Endodermal cell (in vitro differentiated cells): ENCODE data around the gene ZDHHC24. TPM values are rescaled to one million over a fixed set of nuclear protein-coding genes. Genes with fewer than 3 reads are reported as not detected.
"Not testable (repeated sequence)": the region's sequence is repeated elsewhere in the genome, so short reads cannot be mapped to it uniquely, and the experiment has no call there.

ENCODE experiments used
- DNase-seq: peaks from one replicate; pipeline ENCODE4 v3.0.0-alpha.2; 2017
- H3K27ac ChIP-seq: 2 replicates; pipeline ENCODE4 v1.5.1; 2013; ENCODE audit warnings: mild to moderate bottlenecking, low read depth, low read length, moderate library complexity
- H3K27me3 ChIP-seq: 2 replicates; pipeline ENCODE4 v1.6.1; 2013; ENCODE audit warnings: mild to moderate bottlenecking, low read length, moderate library complexity; ENCODE audit not compliant: insufficient read depth, control insufficient read depth, poor library complexity, severe bottlenecking
- H3K36me3 ChIP-seq: 2 replicates; pipeline ENCODE4 v1.7.0; 2013; ENCODE audit warnings: mild to moderate bottlenecking, low read length, moderate library complexity; ENCODE audit not compliant: control insufficient read depth, insufficient read depth
- H3K4me1 ChIP-seq: one replicate; pipeline ENCODE4 v1.7.0; 2013; ENCODE audit warnings: low read length; ENCODE audit not compliant: control insufficient read depth, insufficient read depth
- H3K4me3 ChIP-seq: 2 replicates; pipeline ENCODE4 v1.5.1; 2013; ENCODE audit warnings: mild to moderate bottlenecking, low read length, moderate library complexity
- H3K9ac ChIP-seq: 2 replicates; pipeline ENCODE4 v1.6.1; 2013; ENCODE audit warnings: mild to moderate bottlenecking, low read length, moderate library complexity; ENCODE audit not compliant: poor library complexity, severe bottlenecking; ENCODE audit errors: extremely low read depth
- H3K9me3 ChIP-seq: 2 replicates; pipeline ENCODE4 v1.6.1; 2013; ENCODE audit warnings: mild to moderate bottlenecking, low read length, moderate library complexity; ENCODE audit not compliant: control insufficient read depth
- H3K27ac Mint-ChIP-seq: 2 replicates; pipeline ENCODE4 v1.8.0; 2020; ENCODE audit warnings: mixed read lengths
- H3K27me3 Mint-ChIP-seq: 2 replicates; pipeline ENCODE4 v1.8.0; 2021; ENCODE audit warnings: mild to moderate bottlenecking, mixed read lengths; ENCODE audit not compliant: insufficient read depth
- H3K36me3 Mint-ChIP-seq: 2 replicates; pipeline ENCODE4 v1.8.0; 2020; ENCODE audit warnings: low read depth, mixed read lengths
- H3K4me1 Mint-ChIP-seq: 2 replicates; pipeline ENCODE4 v1.8.0; 2020; ENCODE audit warnings: mixed read lengths
- H3K4me3 Mint-ChIP-seq: 2 replicates; pipeline ENCODE4 v1.8.0; 2020; ENCODE audit warnings: mild to moderate bottlenecking, moderate library complexity, mixed read lengths
- H3K9me3 Mint-ChIP-seq: 2 replicates; pipeline ENCODE4 v1.8.0; 2020; ENCODE audit warnings: mild to moderate bottlenecking, mixed read lengths
- CTCF ChIP-seq: fragments of 200-600 bp; sonication (generic); conservative IDR thresholded peaks from 2 replicates; pipeline ENCODE4 v1.5.0; 2021; ENCODE audit warnings: antibody characterized with exemption, mild to moderate bottlenecking
- WGBS, 2 experiments: methylation state at CpG; one replicate each; pipeline versions ENCODE4 v1.1.5 to v1.1.7; 2013; ENCODE audit warnings: missing lambda C conversion rate in 2 of 2, mixed read lengths in 1 of 2; ENCODE audit not compliant: insufficient coverage in 1 of 2, insufficient read length in 1 of 2; 5-methylcytosine and 5-hydroxymethylcytosine counted together
- total RNA-seq, 2 donors: library from RNA; stranded (reverse); fragmentation: NEBNext Ultra II Directional in 1 of 2; extraction: Animal tissue kit (Norgen Biotek cat#: 25700) in 1 of 2; gene quantifications; 2 replicates in 1 of 2; 3 replicates in 1 of 2; pipeline ENCODE4 v1.2.1, GENCODE V29; 2021

The ZDHHC24 gene
- total RNA-seq, 2 donors from 2014 or later = 10.6 to 11.7 TPM

DNA sequence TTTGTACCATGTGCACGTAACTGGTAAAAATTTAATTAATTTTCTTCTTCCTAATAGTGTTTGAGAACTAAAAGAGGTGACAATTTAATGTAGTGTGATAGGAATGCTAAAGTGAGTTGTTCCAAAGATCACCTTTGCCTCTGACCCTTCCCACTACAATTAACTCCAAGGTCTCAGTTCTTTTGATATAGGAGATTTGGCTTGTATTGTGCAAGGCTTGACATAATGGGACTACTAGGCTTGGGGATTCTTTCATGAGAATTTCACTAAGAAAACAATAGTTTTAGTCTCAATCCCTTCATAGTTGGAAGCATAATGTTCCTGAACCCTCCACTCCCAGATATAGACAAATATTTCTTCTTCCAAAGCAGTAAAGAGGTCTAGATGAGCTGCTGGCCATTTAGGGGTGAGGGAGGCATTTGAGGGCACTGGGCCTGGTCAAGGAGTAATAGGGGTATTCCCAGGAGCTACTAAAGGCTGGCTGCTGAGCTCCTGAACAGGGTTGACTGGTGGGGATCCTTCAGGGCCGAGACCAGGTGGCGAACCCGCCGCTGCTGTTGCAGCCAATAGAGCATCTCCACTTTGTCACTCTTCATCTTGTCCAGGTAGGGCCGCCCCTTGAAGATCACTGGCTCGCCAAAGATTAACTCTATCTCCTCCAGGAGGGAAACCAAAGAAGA, 44.3 kb upstream of the ZDHHC24 start:
- Mint-ChIP-seq H3K27me3 (peaks cover 32% of the 10 kb centered on the region), H3K4me3 (no peak overlapping the region), H3K9me3 (peaks cover 51% of the 10 kb centered on the region), H3K4me1 (peaks cover 10% of the 10 kb centered on the region), H3K27ac (no peak overlapping the region), H3K36me3 (peaks cover 5% of the 10 kb centered on the region)
- no peaks in the 10 kb centered on the region for H3K4me1 ChIP-seq
- no peak overlapping the region for H3K4me3 ChIP-seq
- 95 to 100% methylated on average over 2 to 7 of the region's 7 CpGs for whole genome bisulfite sequencing, 2 experiments
- no peak overlapping the region for H3K27ac ChIP-seq
- H3K27me3 ChIP-seq = no peaks in the 10 kb centered on the region
- H3K9me3 ChIP-seq = peaks cover 26% of the 10 kb centered on the region
- H3K9ac ChIP-seq = no peak overlapping the region
- H3K36me3 ChIP-seq = no peaks in the 10 kb centered on the region
- DNase-seq = no peak
- TF ChIP-seq CTCF = no peak

DNA sequence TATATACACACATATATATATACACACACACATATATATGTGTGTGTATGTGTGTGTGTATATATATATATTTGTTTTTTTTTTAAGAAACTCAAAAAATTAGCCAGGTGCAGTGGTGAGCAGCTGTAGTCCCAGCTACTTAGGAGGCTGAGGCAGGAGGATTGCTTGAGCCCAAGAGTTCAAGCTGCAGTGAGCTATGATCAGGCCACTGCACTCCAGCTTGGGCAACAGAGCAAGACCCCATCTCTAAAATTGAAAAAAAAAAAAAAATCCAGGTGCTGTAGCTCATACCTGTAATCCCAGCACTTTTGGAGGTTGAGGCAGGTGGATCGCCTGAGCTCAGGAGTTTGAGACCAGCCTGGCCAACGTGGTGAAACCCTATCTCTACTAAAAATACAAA, 43.5 kb upstream of the ZDHHC24 start:
- not testable (repeated sequence) for DNase-seq, H3K4me3 ChIP-seq, H3K36me3 ChIP-seq, H3K27ac Mint-ChIP-seq, H3K4me1 ChIP-seq, H3K4me3 Mint-ChIP-seq, H3K36me3 Mint-ChIP-seq, H3K27ac ChIP-seq, H3K27me3 ChIP-seq, H3K9ac ChIP-seq
- WGBS, 2 experiments = 70 to 79% methylated on average over 2 of the region's 2 CpGs
- Mint-ChIP-seq H3K4me1 (peaks cover 10% of the 10 kb centered on the region), H3K9me3 (peaks cover 57% of the 10 kb centered on the region), H3K27me3 (peaks cover 35% of the 10 kb centered on the region)
- H3K9me3 ChIP-seq = peaks cover 26% of the 10 kb centered on the region

DNA sequence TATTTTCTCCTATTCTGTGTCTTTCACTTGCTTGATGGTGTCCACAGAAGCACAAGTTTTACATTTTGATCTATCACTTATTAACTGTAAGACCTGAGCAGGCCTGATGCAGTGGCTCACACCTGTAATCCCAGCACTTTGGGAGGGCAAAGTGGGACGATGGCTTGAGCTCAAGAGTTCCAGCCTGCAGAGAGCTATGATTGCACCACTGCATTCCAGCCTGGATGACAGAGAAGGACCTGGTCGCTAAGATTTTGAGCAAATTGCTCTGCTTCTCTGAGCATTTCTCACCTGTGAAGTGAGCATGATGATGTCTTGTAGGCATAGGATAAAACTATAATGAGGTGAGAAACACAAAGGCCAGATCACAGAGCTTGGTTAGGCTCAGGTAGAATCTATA, 40.3 kb upstream of the ZDHHC24 start:
- 51 to 78% methylated on average over 2 of the region's 2 CpGs for WGBS, 2 experiments
- no peak for TF ChIP-seq CTCF
- H3K4me3 Mint-ChIP-seq = no peak overlapping the region
- no peaks in the 10 kb centered on the region for H3K4me1 Mint-ChIP-seq
- H3K9ac ChIP-seq = no peak overlapping the region
- H3K27me3 Mint-ChIP-seq = peaks cover 22% of the 10 kb centered on the region
- peaks cover 25% of the 10 kb centered on the region for H3K9me3 ChIP-seq
- no peak overlapping the region for H3K4me3 ChIP-seq
- peaks cover 60% of the 10 kb centered on the region for H3K9me3 Mint-ChIP-seq
- no peak overlapping the region for H3K27ac Mint-ChIP-seq
- DNase-seq = no peak
- no peaks in the 10 kb centered on the region for H3K4me1 ChIP-seq
- peaks cover 1% of the 10 kb centered on the region for H3K36me3 Mint-ChIP-seq
- H3K27ac ChIP-seq = no peak overlapping the region
- H3K27me3 ChIP-seq = no peaks in the 10 kb centered on the region
- H3K36me3 ChIP-seq = no peaks in the 10 kb centered on the region

GRCh38 chr11:66585447-66585846, 39.6 kb upstream of the ZDHHC24 start:
- DNase-seq, H3K36me3 Mint-ChIP-seq, H3K9ac ChIP-seq, H3K36me3 ChIP-seq, H3K4me3 ChIP-seq, H3K4me3 Mint-ChIP-seq, H3K4me1 Mint-ChIP-seq, H3K4me1 ChIP-seq, H3K27ac ChIP-seq, H3K27ac Mint-ChIP-seq, H3K27me3 ChIP-seq: not testable (repeated sequence)
- Mint-ChIP-seq H3K9me3 (peaks cover 57% of the 10 kb centered on the region), H3K27me3 (peaks cover 20% of the 10 kb centered on the region)
- peaks cover 18% of the 10 kb centered on the region for H3K9me3 ChIP-seq
- 88% methylated on average over 1 of the region's 1 CpG; no CpG with 5 or more reads in 1 of the 2 experiments for WGBS, 2 experiments

- H3K27me3 ChIP-seq, H3K4me1 ChIP-seq, H3K4me3 Mint-ChIP-seq, H3K36me3 Mint-ChIP-seq, H3K4me3 ChIP-seq, H3K36me3 ChIP-seq, H3K4me1 Mint-ChIP-seq, H3K27ac ChIP-seq, H3K27ac Mint-ChIP-seq, H3K9ac ChIP-seq: not testable (repeated sequence)
- Mint-ChIP-seq H3K9me3 (peaks cover 50% of the 10 kb centered on the region), H3K27me3 (peaks cover 31% of the 10 kb centered on the region)
- DNase-seq = peak; percentile 77
- 87 to 90% methylated on average over 3 of the region's 3 CpGs for WGBS, 2 experiments
- peaks cover 11% of the 10 kb centered on the region for H3K9me3 ChIP-seq
Measured at GRCh38 chr11:66582565-66583147, 36.8 kb upstream of the ZDHHC24 start.
